H9 (cell line): ENCODE measurements around the gene PQBP1. TPM values are rescaled to one million over a fixed set of nuclear protein-coding genes. Genes with fewer than 3 reads are reported as not detected.

Experiments
- DNase-seq: peaks from one replicate; pipeline ENCODE4 v3.0.0-alpha.2; 2017
- H2AFZ ChIP-seq: one replicate; pipeline ENCODE4 v1.6.1; 2013; ENCODE audit warnings: mild to moderate bottlenecking, low read length, control low read depth, moderate library complexity
- H2AK5ac ChIP-seq: 2 replicates; pipeline ENCODE4 v1.6.1; 2013; ENCODE audit warnings: low read length, control low read depth, mixed read lengths; ENCODE audit not compliant: insufficient read length
- H2BK120ac ChIP-seq: one replicate; pipeline ENCODE4 v1.6.1; 2013; ENCODE audit warnings: low read depth, mild to moderate bottlenecking, low read length, control low read depth, inconsistent platforms; ENCODE audit not compliant: poor library complexity, severe bottlenecking
- H2BK12ac ChIP-seq: 2 replicates; pipeline ENCODE4 v1.6.1; 2013; ENCODE audit warnings: low read length, control low read depth, mixed read lengths, low read depth; ENCODE audit not compliant: insufficient read length
- H2BK15ac ChIP-seq: 2 replicates; pipeline ENCODE4 v1.6.1; 2013; ENCODE audit warnings: low read depth, low read length, control low read depth
- H2BK20ac ChIP-seq: one replicate; pipeline ENCODE4 v1.6.1; 2013; ENCODE audit warnings: low read depth, mild to moderate bottlenecking, low read length, control low read depth, inconsistent platforms; ENCODE audit not compliant: poor library complexity, severe bottlenecking
- H2BK5ac ChIP-seq: 2 replicates; pipeline ENCODE4 v1.6.1; 2013; ENCODE audit warnings: low read length, control low read depth, mixed read lengths; ENCODE audit not compliant: insufficient read length
- H3K14ac ChIP-seq: 2 replicates; pipeline ENCODE4 v1.6.1; 2013; ENCODE audit warnings: low read length, control low read depth; ENCODE audit not compliant: insufficient read depth
- H3K18ac ChIP-seq: 2 replicates; pipeline ENCODE4 v1.6.1; 2013; ENCODE audit warnings: low read depth, mild to moderate bottlenecking, mixed read lengths, low read length, control low read depth; ENCODE audit not compliant: insufficient read length
- H3K23ac ChIP-seq: 2 replicates; pipeline ENCODE4 v1.6.1; 2013; ENCODE audit warnings: low read length, control low read depth, mixed read lengths, low read depth; ENCODE audit not compliant: insufficient read length
- H3K23me2 ChIP-seq: 2 replicates; pipeline ENCODE4 v1.6.1; 2013; ENCODE audit warnings: low read depth, mild to moderate bottlenecking, mixed read lengths, low read length, control low read depth; ENCODE audit not compliant: insufficient read length, poor library complexity, severe bottlenecking
- H3K27ac ChIP-seq: 2 replicates; pipeline ENCODE4 v1.5.1; 2013; ENCODE audit warnings: low read length, control low read depth, mixed read lengths, low read depth; ENCODE audit not compliant: insufficient read length
- H3K27me3 ChIP-seq: 2 replicates; pipeline ENCODE4 v1.6.1; 2013; ENCODE audit warnings: low read length, control low read depth, inconsistent platforms; ENCODE audit not compliant: insufficient read depth
- H3K4ac ChIP-seq: 2 replicates; pipeline ENCODE4 v1.6.1; 2013; ENCODE audit warnings: low read depth, mild to moderate bottlenecking, control low read depth, inconsistent platforms, low read length, moderate library complexity
- H3K4me1 ChIP-seq: 2 replicates; pipeline ENCODE4 v1.6.1; 2013; ENCODE audit warnings: low read length, control low read depth, inconsistent platforms; ENCODE audit not compliant: insufficient read depth
- H3K4me2 ChIP-seq: 2 replicates; pipeline ENCODE4 v1.6.1; 2013; ENCODE audit warnings: low read length, control low read depth, mixed read lengths; ENCODE audit not compliant: insufficient read length, insufficient read depth
- H3K56ac ChIP-seq: 2 replicates; pipeline ENCODE4 v1.6.1; 2013; ENCODE audit warnings: low read depth, mild to moderate bottlenecking, mixed read lengths, low read length, control low read depth; ENCODE audit not compliant: insufficient read length
- H3K79me1 ChIP-seq: 2 replicates; pipeline ENCODE4 v1.6.1; 2013; ENCODE audit warnings: low read depth, mild to moderate bottlenecking, moderate library complexity, low read length, control low read depth, inconsistent platforms; ENCODE audit not compliant: insufficient read depth, poor library complexity, severe bottlenecking
- H3K79me2 ChIP-seq: 2 replicates; pipeline ENCODE4 v1.6.1; 2013; ENCODE audit warnings: low read length, control low read depth, inconsistent platforms; ENCODE audit not compliant: insufficient read depth
- H3K9ac ChIP-seq: 2 replicates; pipeline ENCODE4 v1.6.1; 2013; ENCODE audit warnings: low read length, control low read depth, mixed read lengths; ENCODE audit not compliant: insufficient read length; ENCODE audit errors: extremely low read depth
- H3K9me3 ChIP-seq: one replicate; pipeline ENCODE4 v1.6.1; 2013; ENCODE audit warnings: low read depth, low read length, inconsistent platforms; ENCODE audit not compliant: control insufficient read depth
- H3T11ph ChIP-seq: one replicate; pipeline ENCODE4 v1.6.1; 2013; ENCODE audit warnings: mild to moderate bottlenecking, low read length, control low read depth, inconsistent platforms
- H4K20me1 ChIP-seq: one replicate; pipeline ENCODE4 v1.6.1; 2013; ENCODE audit not compliant: control insufficient read depth, insufficient read length, insufficient read depth
- H4K5ac ChIP-seq: 2 replicates; pipeline ENCODE4 v1.6.1; 2013; ENCODE audit warnings: low read depth, mild to moderate bottlenecking, mixed read lengths, low read length, control low read depth; ENCODE audit not compliant: insufficient read length
- H4K8ac ChIP-seq: replicated peaks from 2 replicates; pipeline ENCODE4 v1.6.1; 2013; ENCODE audit warnings: low read length, control low read depth, mixed read lengths, low read depth; ENCODE audit not compliant: insufficient read length
- H4K91ac ChIP-seq: 2 replicates; pipeline ENCODE4 v1.6.1; 2013; ENCODE audit warnings: low read depth, mild to moderate bottlenecking, moderate library complexity, mixed read lengths, low read length, control low read depth; ENCODE audit not compliant: insufficient read length
- H3K27ac Mint-ChIP-seq, 3 experiments: 2 replicates in 2 of 3; 3 replicates in 1 of 3; pipeline ENCODE4 v1.8.0; 2020 to 2021; ENCODE audit warnings: mixed read lengths in 3 of 3, mild to moderate bottlenecking in 1 of 3, moderate library complexity in 1 of 3
- H3K27me3 Mint-ChIP-seq: 2 replicates; pipeline ENCODE4 v1.8.0; 2021; ENCODE audit warnings: low read depth, mild to moderate bottlenecking, moderate library complexity, mixed read lengths
- H3K36me3 Mint-ChIP-seq, 3 experiments: 2 replicates in 2 of 3; 3 replicates in 1 of 3; pipeline ENCODE4 v1.8.0; 2020 to 2021; ENCODE audit warnings: low read depth in 3 of 3, mixed read lengths in 3 of 3; ENCODE audit not compliant: insufficient read depth in 1 of 3
- H3K4me1 Mint-ChIP-seq, 2 experiments: 2 replicates each; pipeline ENCODE4 v1.8.0; 2020; ENCODE audit warnings: mixed read lengths in 2 of 2
- H3K4me3 Mint-ChIP-seq, 2 experiments: 2 replicates in 1 of 2; 3 replicates in 1 of 2; pipeline ENCODE4 v1.8.0; 2020 to 2021; ENCODE audit warnings: mild to moderate bottlenecking in 2 of 2, mixed read lengths in 2 of 2, moderate library complexity in 1 of 2
- H3K9me3 Mint-ChIP-seq, 2 experiments: 2 replicates in 1 of 2; 3 replicates in 1 of 2; pipeline ENCODE4 v1.8.0; 2020; ENCODE audit warnings: mild to moderate bottlenecking in 2 of 2, mixed read lengths in 2 of 2, moderate library complexity in 1 of 2
- WGBS: extraction: QIAGEN DNeasy Blood & Tissue Kit; methylation state at CpG from one replicate; pipeline ENCODE4 v1.1.7; 2013; ENCODE audit warnings: missing lambda C conversion rate, low lambda C conversion rate, mixed read lengths; ENCODE audit not compliant: insufficient read length; ENCODE audit errors: extremely low coverage; 5-methylcytosine and 5-hydroxymethylcytosine counted together
- total RNA-seq: library from RNA; stranded (reverse); gene quantifications from 2 replicates; pipeline ENCODE4 v1.2.1, GENCODE V29; 2021
- TF ChIP-seq, protein P1 (sequence below): fragments of 200-600 bp; sonication (generic); conservative IDR thresholded peaks from 3 replicates; pipeline ENCODE4 v1.8.0; 2021; ENCODE audit warnings: antibody characterized with exemption, mild to moderate bottlenecking

PQBP1 gene
- total RNA-seq, 1 experiment from 2014 or later: 87.9 TPM

DNA sequence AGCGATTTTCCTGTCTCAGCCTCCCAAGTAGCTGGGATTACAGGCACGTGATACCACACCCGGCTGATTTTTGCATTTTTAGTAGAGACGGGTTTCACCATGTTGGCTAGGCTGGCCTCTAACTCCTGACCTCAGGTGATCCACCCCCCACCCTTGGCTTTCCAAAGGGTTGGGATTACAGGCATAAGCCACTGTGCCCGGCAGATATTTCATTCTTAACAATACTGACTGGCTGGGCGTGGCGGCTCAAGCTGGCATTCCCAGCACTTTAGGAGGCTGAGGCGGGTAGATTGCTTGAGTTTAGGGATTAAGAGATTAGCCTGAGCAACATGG lies 1.3 kb downstream of the PQBP1 start:
- Histone ChIP-seq H2BK5ac (no peak overlapping the region), H2BK120ac (no peak overlapping the region), H3K79me1 (peaks cover 3% of the 10 kb centered on the region), H3K9me3 (no peaks in the 10 kb centered on the region), H3K23ac (no peak overlapping the region), H3K18ac (no peak overlapping the region), H4K20me1 (peaks cover 3% of the 10 kb centered on the region), H3K4ac (no peak overlapping the region), H2BK20ac (no peak overlapping the region), H2AFZ (no peak overlapping the region), H4K91ac (no peak overlapping the region), H3K27me3 (no peaks in the 10 kb centered on the region), H4K8ac (no peak overlapping the region), H3K4me2 (no peak overlapping the region), H3K56ac (no peak overlapping the region), H3K79me2 (no peaks in the 10 kb centered on the region; the same call in 1 of the 2 replicates), H3K4me1 (no peaks in the 10 kb centered on the region), H3K27ac (no peak overlapping the region), H4K5ac (no peak overlapping the region), H2BK15ac (no peak overlapping the region), H3K9ac (no peak overlapping the region), H2BK12ac (no peak overlapping the region), H3K14ac (no peak overlapping the region), H3K23me2 (peaks cover 10% of the 10 kb centered on the region), H2AK5ac (no peak overlapping the region), H3T11ph (no peak overlapping the region)
- H3K4me3 Mint-ChIP-seq: peak overlapping the region in 1 of 2 experiments; percentile 20; a peak in 1 of 5 replicates
- H3K4me1 Mint-ChIP-seq: peaks cover 4 to 10% of the 10 kb centered on the region in 2 experiments
- no CpG with 5 or more reads among the region's 8 CpGs for WGBS
- TF ChIP-seq, protein P1, sequence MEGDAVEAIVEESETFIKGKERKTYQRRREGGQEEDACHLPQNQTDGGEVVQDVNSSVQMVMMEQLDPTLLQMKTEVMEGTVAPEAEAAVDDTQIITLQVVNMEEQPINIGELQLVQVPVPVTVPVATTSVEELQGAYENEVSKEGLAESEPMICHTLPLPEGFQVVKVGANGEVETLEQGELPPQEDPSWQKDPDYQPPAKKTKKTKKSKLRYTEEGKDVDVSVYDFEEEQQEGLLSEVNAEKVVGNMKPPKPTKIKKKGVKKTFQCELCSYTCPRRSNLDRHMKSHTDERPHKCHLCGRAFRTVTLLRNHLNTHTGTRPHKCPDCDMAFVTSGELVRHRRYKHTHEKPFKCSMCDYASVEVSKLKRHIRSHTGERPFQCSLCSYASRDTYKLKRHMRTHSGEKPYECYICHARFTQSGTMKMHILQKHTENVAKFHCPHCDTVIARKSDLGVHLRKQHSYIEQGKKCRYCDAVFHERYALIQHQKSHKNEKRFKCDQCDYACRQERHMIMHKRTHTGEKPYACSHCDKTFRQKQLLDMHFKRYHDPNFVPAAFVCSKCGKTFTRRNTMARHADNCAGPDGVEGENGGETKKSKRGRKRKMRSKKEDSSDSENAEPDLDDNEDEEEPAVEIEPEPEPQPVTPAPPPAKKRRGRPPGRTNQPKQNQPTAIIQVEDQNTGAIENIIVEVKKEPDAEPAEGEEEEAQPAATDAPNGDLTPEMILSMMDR: no peak
- H3K9me3 Mint-ChIP-seq: peaks cover 80 to 84% of the 10 kb centered on the region in 2 experiments
- H3K27me3 Mint-ChIP-seq: peaks cover 1% of the 10 kb centered on the region
- DNase-seq: no peak
- H3K36me3 Mint-ChIP-seq: peaks cover 26 to 59% (median 49%) of the 10 kb centered on the region in 3 experiments
- no peak overlapping the region for H3K27ac Mint-ChIP-seq
